NCI-H510A (cell line): ENCODE results near the gene TJP3.
"Not testable (repeated sequence)": the region's sequence is repeated elsewhere in the genome, so short reads cannot be mapped to it uniquely, and the experiment has no call there.

Experiments used
- DNase-seq: peaks from one replicate; lab custom pipeline; 2025; lab: John Stamatoyannopoulos, UW

The TJP3 gene, protein sequence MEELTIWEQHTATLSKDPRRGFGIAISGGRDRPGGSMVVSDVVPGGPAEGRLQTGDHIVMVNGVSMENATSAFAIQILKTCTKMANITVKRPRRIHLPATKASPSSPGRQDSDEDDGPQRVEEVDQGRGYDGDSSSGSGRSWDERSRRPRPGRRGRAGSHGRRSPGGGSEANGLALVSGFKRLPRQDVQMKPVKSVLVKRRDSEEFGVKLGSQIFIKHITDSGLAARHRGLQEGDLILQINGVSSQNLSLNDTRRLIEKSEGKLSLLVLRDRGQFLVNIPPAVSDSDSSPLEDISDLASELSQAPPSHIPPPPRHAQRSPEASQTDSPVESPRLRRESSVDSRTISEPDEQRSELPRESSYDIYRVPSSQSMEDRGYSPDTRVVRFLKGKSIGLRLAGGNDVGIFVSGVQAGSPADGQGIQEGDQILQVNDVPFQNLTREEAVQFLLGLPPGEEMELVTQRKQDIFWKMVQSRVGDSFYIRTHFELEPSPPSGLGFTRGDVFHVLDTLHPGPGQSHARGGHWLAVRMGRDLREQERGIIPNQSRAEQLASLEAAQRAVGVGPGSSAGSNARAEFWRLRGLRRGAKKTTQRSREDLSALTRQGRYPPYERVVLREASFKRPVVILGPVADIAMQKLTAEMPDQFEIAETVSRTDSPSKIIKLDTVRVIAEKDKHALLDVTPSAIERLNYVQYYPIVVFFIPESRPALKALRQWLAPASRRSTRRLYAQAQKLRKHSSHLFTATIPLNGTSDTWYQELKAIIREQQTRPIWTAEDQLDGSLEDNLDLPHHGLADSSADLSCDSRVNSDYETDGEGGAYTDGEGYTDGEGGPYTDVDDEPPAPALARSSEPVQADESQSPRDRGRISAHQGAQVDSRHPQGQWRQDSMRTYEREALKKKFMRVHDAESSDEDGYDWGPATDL

DNA sequence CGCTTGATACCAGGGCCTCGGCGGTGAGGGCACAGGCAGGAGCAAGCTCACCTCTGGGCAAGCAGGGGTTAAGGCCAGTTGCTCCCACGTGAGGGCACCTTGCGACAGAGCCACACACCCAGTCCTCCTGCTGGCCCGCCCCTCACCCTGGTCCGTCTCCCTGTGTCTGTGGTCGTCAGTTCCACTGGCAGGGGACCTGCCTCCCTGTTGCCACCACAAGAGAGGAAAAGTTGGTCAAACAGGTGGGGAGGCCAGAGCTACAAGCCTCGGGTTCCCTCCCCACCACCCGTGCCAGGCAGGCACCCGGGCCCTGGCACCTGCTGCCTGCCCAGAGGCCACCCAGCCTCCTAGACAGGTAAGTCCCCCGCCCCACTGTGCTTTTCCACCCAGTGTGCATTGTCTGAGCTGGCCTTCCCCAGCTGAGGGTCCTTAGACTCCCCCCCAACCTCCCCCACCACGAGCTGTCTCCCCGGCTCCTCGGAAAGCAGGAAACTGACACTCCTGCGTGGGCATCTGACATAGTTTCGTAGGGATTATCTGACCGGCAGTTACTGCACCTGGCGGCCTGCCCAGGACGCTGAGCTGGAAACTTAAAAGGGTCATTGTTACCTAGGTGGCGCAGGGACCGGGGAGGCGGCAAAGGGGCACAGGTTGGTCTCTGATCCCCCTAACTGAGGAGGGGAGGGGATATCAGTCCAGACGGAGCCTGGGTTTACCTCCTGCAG lies at the start of gene TJP3:
TJP3 (plus strand) TSS at position 178 of the 725 bp plus-strand sequence. CDS start 20,049 bp downstream, outside the sequence.
- DNase-seq = no peak

DNA sequence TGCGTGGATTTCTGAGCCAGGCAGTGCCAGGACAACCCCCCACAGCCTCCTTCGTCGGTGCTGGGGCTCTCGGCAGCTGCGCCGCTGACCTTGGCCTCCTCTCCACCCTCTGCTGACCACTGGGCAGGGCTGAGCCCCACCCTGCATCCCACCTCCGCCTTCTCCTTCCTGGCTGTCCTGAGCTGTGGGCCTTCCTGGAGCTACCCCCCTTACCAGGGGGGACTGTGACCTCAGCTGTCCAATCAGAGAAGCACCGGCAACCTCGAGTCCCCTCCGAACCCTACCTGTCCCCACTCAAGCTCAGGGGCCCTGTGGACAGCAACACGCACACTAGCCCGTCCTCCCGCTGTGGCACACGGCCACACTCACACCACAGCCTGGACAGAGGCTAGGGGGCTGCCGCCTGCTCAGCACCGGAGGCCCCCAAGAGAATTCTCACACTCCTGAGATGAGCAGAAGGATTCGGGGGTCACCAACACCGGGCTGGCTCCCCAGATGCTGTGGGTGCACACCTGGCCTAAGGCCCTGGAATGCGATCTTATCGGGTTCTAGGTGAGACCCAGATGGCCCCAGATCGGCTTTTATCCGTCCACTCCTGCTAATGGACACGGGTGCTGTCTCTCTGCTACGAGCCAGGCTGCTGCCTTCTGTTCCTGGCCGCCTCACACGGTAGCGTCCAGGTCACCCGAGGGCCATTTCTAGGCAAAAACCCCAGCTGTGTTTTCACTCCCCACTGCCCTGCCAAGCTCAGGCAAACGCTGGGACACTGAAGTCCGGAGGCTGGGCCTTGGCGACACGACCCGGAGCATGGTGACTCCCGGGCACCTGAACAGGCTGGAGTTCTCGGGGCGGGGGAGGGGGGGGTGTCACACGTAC lies 49.1 kb upstream of the TJP3 start:
- DNase-seq = no peak

DNA sequence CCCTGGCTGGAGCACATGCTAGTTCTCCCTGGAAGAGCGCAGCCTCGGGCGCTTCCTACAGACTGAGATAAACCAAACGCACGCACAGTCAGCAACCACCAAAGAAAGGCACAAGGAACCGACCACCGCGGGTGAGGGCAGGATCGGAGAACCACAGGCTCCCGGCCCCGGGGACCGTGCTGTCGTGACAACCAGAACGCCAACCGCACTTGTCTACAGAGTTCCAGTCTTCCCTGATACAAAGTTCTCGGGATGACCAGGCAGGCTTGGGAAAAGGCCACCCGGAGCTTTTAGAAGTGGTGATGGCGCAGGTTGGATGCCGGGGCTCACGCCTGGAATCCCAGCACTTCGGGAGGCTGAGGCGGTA lies 48.5 kb upstream of the TJP3 start:
- no peak for DNase-seq

DNA sequence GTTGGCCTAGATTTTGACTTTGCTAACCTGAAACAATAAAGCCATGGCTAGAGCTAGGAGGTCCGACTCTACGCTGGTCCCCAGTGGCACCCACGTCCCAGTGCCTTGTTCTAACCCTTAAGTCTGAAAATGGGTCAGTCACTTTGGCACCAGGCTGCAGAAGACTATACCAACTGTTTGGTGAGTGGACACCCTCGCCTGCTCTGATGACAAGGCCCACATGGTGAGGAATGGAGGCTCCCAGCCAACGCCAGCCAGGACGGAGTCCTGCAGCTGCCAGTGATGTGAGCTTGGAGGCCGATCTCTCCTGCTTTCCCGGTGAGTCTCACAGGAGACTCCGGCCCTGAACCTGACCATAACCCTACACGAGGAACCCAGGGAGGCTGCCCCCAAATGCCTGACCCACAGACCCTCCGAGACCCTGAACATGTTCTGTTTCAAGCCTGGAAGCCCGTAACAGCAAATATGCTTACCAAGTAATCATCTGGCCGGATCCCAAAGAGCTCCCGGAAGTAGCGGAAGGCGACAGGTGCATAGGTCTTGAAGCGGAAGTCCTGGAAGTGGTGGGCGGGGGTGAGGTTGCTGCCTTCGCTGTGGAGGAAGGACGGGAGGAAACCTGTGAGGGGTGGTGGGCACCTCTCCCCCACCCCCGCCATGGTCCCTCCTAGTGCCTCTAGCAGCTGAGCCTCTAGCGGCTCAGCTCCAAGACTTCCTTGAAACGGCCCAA lies 47.5 kb upstream of the TJP3 start:
- no peak for DNase-seq

DNA sequence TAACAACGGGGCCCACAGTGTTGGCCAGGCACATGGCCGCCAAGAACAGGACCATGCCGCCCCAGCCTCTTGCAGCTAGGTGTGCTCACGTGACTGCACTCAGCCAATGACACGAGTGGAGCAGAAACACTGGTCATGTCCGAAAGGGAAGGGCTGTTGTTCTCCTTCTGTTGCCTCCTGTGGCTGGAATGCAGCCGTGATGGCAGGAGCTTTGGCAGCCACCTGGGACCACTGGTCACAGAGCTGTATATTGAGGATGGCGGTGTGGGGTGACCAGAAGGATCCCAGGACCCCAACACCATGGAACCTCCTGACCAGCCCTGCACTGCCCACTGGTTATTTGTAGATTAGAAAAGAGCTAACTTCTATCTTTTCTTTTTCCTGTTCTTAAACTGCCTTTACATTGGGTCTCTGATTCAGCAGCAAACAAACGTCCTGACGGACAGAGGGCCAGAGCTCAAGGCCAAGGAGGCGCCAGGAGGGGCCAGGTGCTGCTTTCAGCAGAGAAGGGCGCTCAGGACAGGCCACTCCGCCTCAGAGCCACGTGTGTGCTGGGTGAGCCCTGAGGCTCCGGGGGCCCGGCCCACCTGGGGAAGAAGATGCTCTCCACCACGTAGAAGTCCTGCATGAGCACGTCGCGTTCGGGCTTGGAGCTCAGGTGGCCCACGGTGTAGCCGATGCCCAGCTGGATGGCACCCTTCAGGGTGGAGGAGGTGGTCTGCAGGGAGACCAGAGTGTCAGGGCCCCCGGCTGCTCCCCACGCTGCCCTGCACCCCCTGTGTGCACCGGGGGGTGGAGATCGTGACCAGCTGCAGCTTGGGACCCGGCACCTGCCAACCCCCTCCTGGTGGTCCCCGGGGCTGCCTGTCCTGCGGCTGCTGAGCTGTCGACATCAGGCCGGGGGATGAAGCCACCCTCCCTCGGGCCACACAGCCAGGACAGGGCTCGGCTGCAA lies 46.6 kb upstream of the TJP3 start:
- DNase-seq = no peak

DNA sequence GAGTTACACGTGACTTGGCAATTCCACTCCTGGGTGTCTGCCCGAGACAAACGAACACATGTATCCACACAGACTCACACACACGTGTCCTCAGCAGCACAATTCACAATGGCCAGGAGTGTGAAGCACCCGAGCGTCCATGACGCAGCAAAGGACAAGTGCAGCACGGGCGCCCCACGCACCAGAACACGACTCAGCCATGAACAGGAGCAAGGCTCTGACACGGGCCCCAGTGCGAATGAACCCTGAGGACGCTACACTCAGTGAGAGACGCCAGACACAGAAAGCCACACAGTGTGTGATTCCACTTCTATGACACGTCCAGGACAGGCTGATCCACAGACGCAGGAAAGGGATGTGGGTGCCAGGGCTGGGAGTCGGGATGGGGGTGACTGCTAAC lies 44.3 kb upstream of the TJP3 start:
- DNase-seq = no peak

DNA sequence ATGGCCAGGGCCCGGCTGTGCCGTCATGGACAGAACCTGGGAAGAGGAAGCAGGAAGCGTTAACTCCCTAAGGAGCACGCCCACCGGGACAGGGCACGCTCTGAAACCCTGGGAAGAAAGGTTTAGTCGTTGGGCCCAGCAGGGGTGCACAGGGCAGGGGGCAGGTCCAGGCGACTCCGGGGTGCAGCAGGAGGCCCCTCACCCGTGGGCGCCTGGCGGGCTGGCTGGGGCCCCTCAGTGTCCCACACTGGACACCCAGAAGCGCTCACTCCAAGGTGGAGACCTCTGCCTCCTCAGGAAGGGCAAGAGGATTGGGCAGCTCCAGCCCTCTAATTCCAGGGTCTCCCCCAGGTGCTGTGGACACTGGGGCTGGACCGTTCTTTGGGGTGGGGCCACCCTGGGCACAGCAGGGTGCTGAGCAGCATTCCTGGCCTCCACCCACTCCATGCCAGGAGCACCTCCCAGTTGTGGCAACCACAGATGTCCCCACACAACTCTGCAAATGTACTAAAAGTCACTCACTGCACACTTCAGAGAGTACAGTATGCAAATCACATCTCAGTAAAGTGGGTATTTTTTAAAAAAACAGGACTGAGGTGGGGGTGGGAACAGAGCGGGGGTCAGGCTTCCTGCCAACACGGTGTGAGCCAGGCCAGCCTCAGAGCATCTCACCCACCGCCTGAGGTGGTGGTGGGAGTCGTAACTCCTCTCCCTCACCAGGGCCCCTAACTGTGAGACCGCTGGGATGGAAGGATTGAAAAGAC lies 43.1 kb upstream of the TJP3 start:
- no peak for DNase-seq

DNA sequence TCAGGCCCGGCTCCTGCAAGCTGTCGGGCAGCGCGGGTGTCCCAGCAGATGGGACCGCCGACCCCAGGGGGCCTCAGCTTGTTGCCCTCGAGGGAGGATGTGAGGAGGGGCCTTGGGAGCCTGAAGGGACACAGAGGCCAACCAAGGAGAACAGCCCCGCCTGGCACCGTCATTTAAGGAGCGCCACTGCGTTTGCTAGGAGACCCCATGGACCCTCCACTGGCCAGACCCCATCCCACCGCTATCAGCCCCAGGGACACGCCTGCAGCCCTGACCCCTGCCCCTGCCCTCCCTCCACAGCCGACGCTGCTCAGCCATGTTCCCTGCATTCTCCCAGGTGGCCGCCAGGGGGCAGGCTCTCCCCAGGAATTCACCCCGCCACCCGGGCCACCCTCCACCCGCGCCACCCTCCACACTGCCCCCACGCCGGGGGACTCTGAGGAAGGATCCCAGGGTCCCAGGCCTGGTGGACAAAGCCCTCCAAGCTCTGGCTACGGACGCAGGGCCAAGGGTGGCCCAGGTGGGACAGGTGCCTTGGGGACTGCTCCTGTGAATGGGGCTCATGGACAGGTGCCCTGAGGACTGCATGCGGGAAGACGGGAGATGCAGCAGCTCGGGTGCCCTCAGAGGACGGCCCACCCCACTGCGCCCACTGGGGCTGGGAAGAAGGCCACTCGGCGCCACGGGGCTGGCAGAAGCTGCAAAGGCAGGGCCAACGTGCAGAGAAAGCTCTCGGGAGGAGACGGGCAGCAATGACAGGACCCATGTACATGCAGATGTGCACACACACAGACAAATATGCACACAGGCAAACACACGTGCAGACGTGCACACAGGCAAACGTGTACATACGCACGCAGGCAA lies 42.3 kb upstream of the TJP3 start:
- no peak for DNase-seq

DNA sequence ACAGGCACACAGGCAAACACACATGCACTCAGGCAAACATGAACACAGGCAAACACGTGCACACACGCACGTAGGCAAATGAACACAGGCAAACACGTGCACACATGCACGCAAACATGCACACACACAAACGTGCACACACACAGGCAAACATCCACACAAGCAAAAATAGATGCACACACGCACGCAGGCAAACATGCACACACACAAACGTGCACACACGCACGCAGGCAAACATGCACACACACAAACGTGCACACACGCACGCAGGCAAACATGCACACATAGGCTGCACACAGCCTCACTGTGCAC lies 41.7 kb upstream of the TJP3 start:
- DNase-seq = not testable (repeated sequence)

DNA sequence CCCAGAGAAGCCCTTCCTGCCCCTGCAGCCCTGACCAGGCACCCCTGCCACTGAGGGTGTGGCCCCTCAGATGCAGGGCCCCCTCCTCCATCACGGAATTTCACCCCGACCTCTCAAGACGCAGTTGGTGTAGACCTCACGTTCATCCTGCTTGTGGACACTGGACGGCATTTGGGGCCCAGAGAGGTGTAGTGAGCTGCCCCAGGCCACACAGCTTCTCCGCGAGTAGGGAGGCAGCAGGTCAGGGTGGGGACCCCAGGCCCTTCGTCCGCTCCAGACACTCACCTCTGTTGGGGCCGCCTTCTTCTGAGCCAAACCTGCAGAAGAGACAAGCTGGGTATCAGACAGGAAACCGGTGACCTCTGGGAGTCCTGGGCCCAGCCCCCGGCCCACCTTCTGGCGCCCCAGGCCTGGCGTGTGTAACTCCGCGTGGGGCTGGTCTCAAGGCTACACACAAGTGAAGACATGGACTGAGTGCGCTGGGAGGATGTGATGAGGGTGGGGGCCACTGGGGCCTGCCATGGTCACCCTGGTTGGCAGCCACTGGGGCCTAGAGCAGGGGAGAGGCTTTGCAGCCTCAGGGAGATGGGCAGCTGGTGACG lies 41.0 kb upstream of the TJP3 start:
- DNase-seq = no peak

DNA sequence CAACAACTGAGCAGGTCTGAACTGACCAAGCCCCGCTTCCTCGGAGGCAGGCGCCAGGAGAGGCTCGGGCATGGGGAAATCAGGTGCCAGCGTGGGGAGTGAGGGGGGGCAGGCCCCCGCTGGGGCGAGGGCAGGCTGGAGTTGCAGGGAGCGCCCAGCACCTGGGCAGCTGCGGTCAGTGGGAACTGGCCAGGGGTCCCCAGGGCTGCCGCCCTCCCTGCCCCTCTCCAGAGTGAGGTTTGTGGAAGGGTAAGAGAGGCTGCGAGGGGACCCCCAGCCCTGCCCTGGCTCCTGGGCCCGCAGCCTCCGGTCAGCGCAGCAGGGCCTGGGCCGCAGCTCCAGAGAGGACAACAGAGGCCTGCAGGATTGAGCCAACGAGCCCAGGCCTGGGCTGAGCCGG lies 40.4 kb upstream of the TJP3 start:
- DNase-seq = no peak

DNA sequence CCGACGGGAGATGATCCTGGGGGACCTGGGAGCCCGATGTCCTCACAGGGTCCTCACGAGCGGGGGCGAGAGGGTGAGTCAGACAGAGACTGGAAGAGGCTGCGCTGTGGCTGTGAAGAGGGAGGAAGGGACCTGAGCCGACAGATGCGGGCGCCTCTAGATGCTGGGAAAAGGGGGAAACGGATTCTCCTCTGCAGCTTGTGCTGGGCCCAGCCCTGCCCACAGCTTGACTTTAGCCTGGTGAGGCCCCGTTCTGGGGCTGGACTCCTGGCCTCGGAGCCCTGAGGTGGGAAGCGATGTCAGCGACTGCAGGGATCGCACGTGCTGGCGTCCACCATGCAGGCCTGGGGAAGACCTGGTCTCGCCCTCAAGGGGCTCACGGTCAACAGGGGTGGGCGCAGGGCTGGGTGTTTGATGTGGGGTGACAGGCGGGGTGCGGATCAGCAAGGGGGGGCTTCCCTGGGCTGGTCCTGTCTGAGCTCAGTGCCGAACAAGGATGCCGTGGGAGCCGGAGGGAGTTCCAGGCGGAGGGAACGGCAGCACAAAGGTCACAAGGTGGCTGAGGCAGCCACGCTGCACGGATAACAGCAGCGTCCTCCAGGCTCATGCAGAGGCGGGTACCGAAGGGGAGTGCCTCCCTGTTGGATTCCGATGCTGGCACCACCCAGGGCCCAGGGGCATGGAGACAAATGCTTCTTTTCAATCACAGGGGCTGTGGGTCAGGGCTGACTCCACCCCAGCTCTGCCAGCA lies 39.7 kb upstream of the TJP3 start:
- DNase-seq = no peak

DNA sequence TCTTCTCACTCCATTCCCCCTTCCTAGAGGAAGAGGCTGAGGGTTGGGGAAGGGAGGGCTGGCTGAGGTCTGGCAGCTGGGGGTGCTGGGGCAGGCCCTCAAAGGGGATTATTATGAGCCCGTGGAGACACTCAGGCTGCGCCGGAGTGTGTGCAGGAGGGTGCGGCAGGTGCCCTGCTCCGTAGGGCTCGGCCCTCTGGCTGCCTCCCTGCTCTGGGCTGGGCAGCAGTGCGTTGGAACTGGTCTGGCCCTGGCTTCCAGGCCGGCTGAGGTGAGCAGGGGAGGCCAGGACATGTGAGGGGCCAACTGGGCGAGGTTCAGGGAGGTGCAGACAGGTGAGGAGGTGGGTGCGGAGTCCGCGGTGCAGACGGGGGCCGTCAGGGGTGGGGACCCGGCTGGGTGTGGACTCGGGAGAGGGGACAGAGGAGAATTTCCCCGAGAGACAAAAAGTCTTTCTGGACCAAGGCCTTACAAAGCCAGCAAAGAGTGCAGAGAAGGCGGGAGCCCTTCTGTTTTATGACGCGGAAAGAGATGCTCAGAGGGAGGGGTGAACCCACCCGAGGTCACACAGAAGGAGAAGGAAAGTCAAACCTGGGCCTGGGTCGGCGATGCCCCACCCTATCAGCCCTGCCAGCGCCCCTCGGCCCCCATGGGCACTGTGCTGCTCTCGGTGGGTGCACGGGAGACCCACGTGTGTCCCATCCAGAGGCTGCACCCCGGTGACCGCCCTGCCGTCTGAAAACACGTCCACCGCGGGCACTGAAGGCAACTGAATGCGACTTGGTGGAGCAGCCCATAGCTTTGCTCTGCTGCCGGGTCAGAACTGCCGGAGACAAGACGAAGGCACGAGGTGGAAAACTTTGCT lies 38.9 kb upstream of the TJP3 start:
- DNase-seq = no peak

DNA sequence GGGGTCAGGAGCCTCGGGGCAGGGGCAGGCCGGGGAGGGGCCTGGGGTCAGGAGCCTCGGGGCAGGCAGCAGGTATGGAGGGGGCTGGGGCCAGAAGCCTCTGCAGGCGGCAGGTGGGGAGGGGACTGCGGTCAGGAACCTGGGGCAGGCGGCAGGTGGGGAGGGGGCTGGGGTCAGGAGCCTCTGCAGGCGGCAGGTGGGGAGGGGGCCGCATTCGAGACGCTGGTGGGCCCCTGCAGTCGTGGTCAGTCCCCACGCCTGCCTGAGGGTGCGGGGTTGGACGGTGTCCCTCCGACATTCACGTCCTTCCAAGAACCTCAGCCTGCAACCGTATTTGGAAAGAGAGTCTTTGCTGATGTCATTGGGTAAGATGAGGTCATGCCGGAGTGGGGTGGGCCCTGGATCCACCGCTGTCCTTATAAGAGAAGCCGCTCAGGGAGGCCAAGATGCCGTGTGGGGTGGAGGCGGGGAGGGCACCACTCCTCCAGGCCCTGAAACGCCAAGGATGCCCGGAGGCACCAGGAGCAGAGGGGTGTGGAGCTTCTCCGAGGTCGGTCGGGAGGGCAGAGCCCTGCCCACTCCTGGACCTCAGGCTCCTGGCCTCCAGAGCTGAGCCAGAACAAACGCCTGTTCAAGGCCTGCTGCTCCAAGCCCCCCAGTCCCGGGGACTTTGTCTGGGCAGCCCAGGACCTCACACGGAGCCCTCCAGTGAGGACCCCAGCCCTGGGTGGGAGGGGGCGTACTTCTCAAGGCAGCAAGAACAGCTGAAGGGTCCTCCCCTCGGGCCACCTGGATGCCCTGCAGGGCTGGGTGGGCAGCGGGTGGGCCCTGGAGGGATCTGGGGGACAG lies 38.0 kb upstream of the TJP3 start:
- DNase-seq = no peak
